ENCODE results near the gene RNFT2. TPM values are rescaled to one million over a fixed set of nuclear protein-coding genes. Genes with fewer than 3 reads are reported as not detected.
"Not testable (repeated sequence)": the region's sequence is repeated elsewhere in the genome, so short reads cannot be mapped to it uniquely, and the experiment has no call there.

RNFT2 gene
- total RNA-seq, 1 experiment from 2014 or later = 29.5 TPM

DNA sequence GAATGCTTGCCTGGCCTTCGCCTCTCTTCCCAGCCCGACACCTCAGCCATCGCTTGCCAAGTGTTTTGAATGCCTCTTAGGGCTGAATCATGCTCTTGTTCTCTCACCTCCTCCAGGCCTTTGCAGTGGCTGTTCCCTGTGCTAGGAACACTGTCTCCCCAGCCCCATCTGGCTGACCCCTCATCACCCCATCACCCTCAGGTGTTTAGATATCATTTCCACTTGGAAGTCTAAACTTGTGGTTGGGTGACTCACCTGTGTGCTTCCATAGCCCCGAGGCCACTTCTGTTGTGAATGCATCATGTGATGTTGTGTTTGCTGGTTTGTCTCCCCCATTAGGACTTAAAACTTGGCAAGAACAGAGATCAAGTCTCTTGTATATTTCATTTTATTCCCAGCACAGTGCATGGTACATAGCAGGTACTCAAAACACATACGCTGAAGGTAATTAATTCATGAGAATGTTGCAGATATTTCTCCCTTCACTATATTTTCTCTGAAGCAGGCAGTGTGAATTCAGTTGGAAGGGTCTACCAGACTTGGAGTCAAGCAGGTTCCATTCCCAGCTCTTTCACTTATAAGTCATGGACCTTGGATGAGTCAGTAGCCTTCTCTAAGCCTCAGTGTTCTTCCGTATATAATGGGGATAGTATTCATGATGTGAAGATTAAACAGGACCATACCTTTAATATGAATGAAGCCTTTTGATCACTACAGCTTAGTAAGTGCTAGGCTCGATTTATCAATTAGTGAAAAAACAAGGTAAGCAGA lies 75.3 kb downstream of the RNFT2 start:
- Histone ChIP-seq H2BK120ac (ENCODE audit: low read depth, low read length, poor library complexity, severe bottlenecking) (no peak overlapping the region), H4K20me1 (ENCODE audit: control insufficient read depth, insufficient read depth, insufficient read length) (no peaks in the 10 kb centered on the region), H3K79me2 (ENCODE audit: insufficient read depth, low read length) (no peaks in the 10 kb centered on the region), H3K4me2 (ENCODE audit: insufficient read depth, insufficient read length, low read length) (no peak overlapping the region), H3K18ac (ENCODE audit: insufficient read length, low read depth, low read length) (no peak overlapping the region), H2BK12ac (ENCODE audit: insufficient read length, low read depth, low read length) (no peak overlapping the region), H3K23me2 (ENCODE audit: insufficient read length, low read depth, low read length, poor library complexity, severe bottlenecking) (no peaks in the 10 kb centered on the region), H3K4me1 (ENCODE audit: insufficient read depth, low read length) (no peaks in the 10 kb centered on the region), H3K79me1 (ENCODE audit: insufficient read depth, low read depth, low read length, poor library complexity, severe bottlenecking) (no peaks in the 10 kb centered on the region), H2AK5ac (ENCODE audit: insufficient read length, low read length) (no peak overlapping the region), H3K9ac (ENCODE audit: extremely low read depth, insufficient read length, low read length) (no peak overlapping the region), H2BK15ac (ENCODE audit: low read depth, low read length) (no peak overlapping the region), H3K56ac (ENCODE audit: insufficient read length, low read depth, low read length) (no peak overlapping the region), H2AFZ (ENCODE audit: low read length) (no peak overlapping the region), H3K27ac (ENCODE audit: insufficient read length, low read depth, low read length) (no peak overlapping the region), H3K23ac (ENCODE audit: insufficient read length, low read depth, low read length) (no peak overlapping the region), H3K9me3 (ENCODE audit: control insufficient read depth, low read depth, low read length) (no peaks in the 10 kb centered on the region), H3K27me3 (ENCODE audit: insufficient read depth, low read length) (no peaks in the 10 kb centered on the region), H3K14ac (ENCODE audit: insufficient read depth, low read length) (no peak overlapping the region), H4K91ac (ENCODE audit: insufficient read length, low read depth, low read length) (no peak overlapping the region), H3T11ph (ENCODE audit: low read length) (no peak overlapping the region), H2BK20ac (ENCODE audit: low read depth, low read length, poor library complexity, severe bottlenecking) (no peak overlapping the region), H4K5ac (ENCODE audit: insufficient read length, low read depth, low read length) (no peak overlapping the region), H3K4ac (ENCODE audit: low read depth, low read length) (no peak overlapping the region), H4K8ac (replicated peaks; ENCODE audit: insufficient read length, low read depth, low read length) (no peak overlapping the region), H2BK5ac (ENCODE audit: insufficient read length, low read length) (no peak overlapping the region)
- no peak for DNase-seq
- Mint-ChIP-seq H3K4me3 (no peak overlapping the region), H3K4me1 (peaks cover 3 to 6% of the 10 kb centered on the region in 2 experiments), H3K27me3 (ENCODE audit: low read depth) (no peaks in the 10 kb centered on the region), H3K36me3 (ENCODE audit: insufficient read depth in 1 of 3, low read depth in 3 of 3) (0 out of 7 replicates have a peak, but pooled peaks cover 0 to 2% (median 0%) of the 10 kb centered on the region in 3 experiments), H3K27ac (peak overlapping the region in 1 of 3 experiments; percentile 36; a peak in 1 of 7 replicates), H3K9me3 (no peaks in the 10 kb centered on the region)
- TF ChIP-seq, protein P1, sequence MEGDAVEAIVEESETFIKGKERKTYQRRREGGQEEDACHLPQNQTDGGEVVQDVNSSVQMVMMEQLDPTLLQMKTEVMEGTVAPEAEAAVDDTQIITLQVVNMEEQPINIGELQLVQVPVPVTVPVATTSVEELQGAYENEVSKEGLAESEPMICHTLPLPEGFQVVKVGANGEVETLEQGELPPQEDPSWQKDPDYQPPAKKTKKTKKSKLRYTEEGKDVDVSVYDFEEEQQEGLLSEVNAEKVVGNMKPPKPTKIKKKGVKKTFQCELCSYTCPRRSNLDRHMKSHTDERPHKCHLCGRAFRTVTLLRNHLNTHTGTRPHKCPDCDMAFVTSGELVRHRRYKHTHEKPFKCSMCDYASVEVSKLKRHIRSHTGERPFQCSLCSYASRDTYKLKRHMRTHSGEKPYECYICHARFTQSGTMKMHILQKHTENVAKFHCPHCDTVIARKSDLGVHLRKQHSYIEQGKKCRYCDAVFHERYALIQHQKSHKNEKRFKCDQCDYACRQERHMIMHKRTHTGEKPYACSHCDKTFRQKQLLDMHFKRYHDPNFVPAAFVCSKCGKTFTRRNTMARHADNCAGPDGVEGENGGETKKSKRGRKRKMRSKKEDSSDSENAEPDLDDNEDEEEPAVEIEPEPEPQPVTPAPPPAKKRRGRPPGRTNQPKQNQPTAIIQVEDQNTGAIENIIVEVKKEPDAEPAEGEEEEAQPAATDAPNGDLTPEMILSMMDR (conservative IDR thresholded peaks at IDR 0.05) = no peak
- no CpG with 5 or more reads among the region's 7 CpGs for WGBS (ENCODE audit: extremely low coverage, insufficient read length, low lambda C conversion rate)

DNA sequence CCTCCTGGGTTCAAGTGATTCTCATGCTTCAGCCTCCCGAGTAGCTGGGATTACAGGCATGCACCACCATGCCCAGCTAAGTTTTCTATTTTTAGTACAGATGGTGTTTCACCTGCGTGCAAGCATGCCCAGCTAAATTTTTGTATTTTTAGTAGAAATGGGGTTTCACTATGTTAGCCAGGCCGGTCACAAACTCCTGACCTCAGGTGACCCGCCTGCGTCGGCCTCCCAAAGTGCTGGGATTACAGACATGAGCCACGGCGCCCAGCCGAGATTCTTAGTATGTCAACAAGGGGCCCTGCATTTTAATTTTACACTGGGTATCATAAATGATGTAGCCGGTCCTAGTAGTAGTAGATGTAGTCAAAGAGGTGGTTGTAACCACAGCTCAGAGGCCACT lies 76.7 kb downstream of the RNFT2 start:
- no CpG with 5 or more reads among the region's 10 CpGs for WGBS (ENCODE audit: extremely low coverage, insufficient read length, low lambda C conversion rate)
- H3K14ac ChIP-seq (ENCODE audit: insufficient read depth, low read length); H3K23ac ChIP-seq (ENCODE audit: insufficient read length, low read depth, low read length); H4K20me1 ChIP-seq (ENCODE audit: control insufficient read depth, insufficient read depth, insufficient read length); H3K27me3 Mint-ChIP-seq (ENCODE audit: low read depth); H3K4me1 ChIP-seq (ENCODE audit: insufficient read depth, low read length); H4K8ac ChIP-seq (replicated peaks; ENCODE audit: insufficient read length, low read depth, low read length); H4K91ac ChIP-seq (ENCODE audit: insufficient read length, low read depth, low read length); H3K9ac ChIP-seq (ENCODE audit: extremely low read depth, insufficient read length, low read length); H3K56ac ChIP-seq (ENCODE audit: insufficient read length, low read depth, low read length); H3T11ph ChIP-seq (ENCODE audit: low read length); H2BK20ac ChIP-seq (ENCODE audit: low read depth, low read length, poor library complexity, severe bottlenecking); H2BK120ac ChIP-seq (ENCODE audit: low read depth, low read length, poor library complexity, severe bottlenecking); H3K4me3 Mint-ChIP-seq; DNase-seq; H3K79me1 ChIP-seq (ENCODE audit: insufficient read depth, low read depth, low read length, poor library complexity, severe bottlenecking); H2BK12ac ChIP-seq (ENCODE audit: insufficient read length, low read depth, low read length); H3K9me3 ChIP-seq (ENCODE audit: control insufficient read depth, low read depth, low read length); H3K27me3 ChIP-seq (ENCODE audit: insufficient read depth, low read length); H2BK15ac ChIP-seq (ENCODE audit: low read depth, low read length); H2BK5ac ChIP-seq (ENCODE audit: insufficient read length, low read length); H3K36me3 Mint-ChIP-seq (ENCODE audit: insufficient read depth in 1 of 3, low read depth in 3 of 3); H3K4me2 ChIP-seq (ENCODE audit: insufficient read depth, insufficient read length, low read length); H3K9me3 Mint-ChIP-seq; H2AK5ac ChIP-seq (ENCODE audit: insufficient read length, low read length); H3K4ac ChIP-seq (ENCODE audit: low read depth, low read length); H3K23me2 ChIP-seq (ENCODE audit: insufficient read length, low read depth, low read length, poor library complexity, severe bottlenecking); H2AFZ ChIP-seq (ENCODE audit: low read length); H3K27ac ChIP-seq (ENCODE audit: insufficient read length, low read depth, low read length); H4K5ac ChIP-seq (ENCODE audit: insufficient read length, low read depth, low read length); H3K79me2 ChIP-seq (ENCODE audit: insufficient read depth, low read length); H3K18ac ChIP-seq (ENCODE audit: insufficient read length, low read depth, low read length): not testable (repeated sequence)
- peaks cover 8 to 12% of the 10 kb centered on the region in 2 experiments for H3K4me1 Mint-ChIP-seq
- peak overlapping the region in 1 of 3 experiments; percentile 62; a peak in 2 of 7 replicates for H3K27ac Mint-ChIP-seq

All from H9 (cell line).